SU-DHL-6 (cell line): ENCODE measurements around the gene DCTN2.
A peak's percentile ranks its signal among the peaks of the same experiment; 100 is the strongest.
"Not testable (repeated sequence)": the region's sequence is repeated elsewhere in the genome, so short reads cannot be mapped to it uniquely, and the experiment has no call there.

Experiments
- H2AFZ ChIP-seq: fragments of 200-600 bp; sonication (generic); 2 replicates; pipeline ENCODE4 v1.6.1; 2014; ENCODE audit warnings: low read depth, mild to moderate bottlenecking, moderate library complexity, mixed read lengths, antibody characterized with exemption, low read length; ENCODE audit not compliant: severe bottlenecking
- H3F3A ChIP-seq: fragments of 200-600 bp; shearing (Covaris generic); 2 replicates; pipeline ENCODE4 v1.6.0; 2016; ENCODE audit warnings: antibody characterized with exemption, mild to moderate bottlenecking; ENCODE audit not compliant: insufficient read depth
- H3K27ac ChIP-seq: fragments of 200-600 bp; sonication (generic); 2 replicates; pipeline ENCODE4 v1.5.1; 2016; ENCODE audit warnings: low read depth, mild to moderate bottlenecking, low read length, moderate library complexity, mixed read lengths
- H3K27me3 ChIP-seq: fragments of 200-600 bp; sonication (generic), shearing (Covaris generic); 2 replicates; pipeline ENCODE4 v1.6.0; 2014; ENCODE audit warnings: mild to moderate bottlenecking, low read length
- H3K36me3 ChIP-seq: fragments of 200-600 bp; sonication (generic); 2 replicates; pipeline ENCODE4 v1.6.1; 2014; ENCODE audit warnings: mild to moderate bottlenecking, low read length, mixed read lengths
- H3K4me2 ChIP-seq: fragments of 300-600, 200-600 bp; shearing (Covaris generic), sonication (generic); 2 replicates; pipeline ENCODE4 v1.6.0; 2014; ENCODE audit warnings: low read length, low read depth, mild to moderate bottlenecking; ENCODE audit not compliant: poor library complexity, severe bottlenecking
- H3K4me3 ChIP-seq: fragments of 200-600 bp; sonication (generic); 2 replicates; pipeline ENCODE4 v1.5.1; 2014; ENCODE audit warnings: antibody characterized with exemption, low read length, mild to moderate bottlenecking, mixed read lengths; ENCODE audit not compliant: insufficient read depth, poor library complexity, severe bottlenecking
- H3K79me2 ChIP-seq: fragments of 200-600 bp; sonication (generic); 2 replicates; pipeline ENCODE4 v1.6.1; 2014; ENCODE audit warnings: mild to moderate bottlenecking, low read length, moderate library complexity; ENCODE audit not compliant: insufficient read depth
- H3K9ac ChIP-seq: fragments of 200-600 bp; sonication (generic); 2 replicates; pipeline ENCODE4 v1.7.0; 2014; ENCODE audit warnings: mild to moderate bottlenecking, low read length
- H3K9me2 ChIP-seq: fragments of 200-600 bp; sonication (generic); replicated peaks from 2 replicates; pipeline ENCODE4 v1.6.1; 2014; ENCODE audit warnings: low read length; ENCODE audit not compliant: insufficient read depth
- H3K9me3 ChIP-seq: fragments of 200-600 bp; sonication (generic); 2 replicates; pipeline ENCODE4 v1.6.1; 2014; ENCODE audit warnings: low read length, mixed read lengths; ENCODE audit not compliant: insufficient read depth
- H4K20me1 ChIP-seq: fragments of 200-600 bp; sonication (generic); 2 replicates; pipeline ENCODE4 v1.6.1; 2014; ENCODE audit warnings: low read depth, mild to moderate bottlenecking, antibody characterized with exemption, low read length, moderate library complexity, mixed read lengths
- CTCF ChIP-seq: fragments of 200-600 bp; sonication (generic); IDR thresholded peaks from one replicate; pipeline ENCODE4 v1.5.1; 2017; ENCODE audit warnings: antibody characterized with exemption, mild to moderate bottlenecking, low read length, moderate library complexity; ENCODE audit not compliant: insufficient read depth, poor library complexity, severe bottlenecking
- EZH2phosphoT487 ChIP-seq: fragments of 200-600 bp; sonication (generic), shearing (Covaris generic); conservative IDR thresholded peaks from 2 replicates; pipeline ENCODE4 v1.6.1; 2018; ENCODE audit warnings: mild to moderate bottlenecking, antibody characterized with exemption, low read length, moderate library complexity, mixed read lengths

DCTN2 gene

GRCh38 chr12:57519796-57520052, 27.3 kb downstream of the DCTN2 start:
- Histone ChIP-seq H3K27me3 (no peaks in the 10 kb centered on the region), H3F3A (peaks cover 53% of the 10 kb centered on the region), H3K9ac (peak overlapping the region; percentile 86), H3K27ac (peak overlapping the region; percentile 58), H3K9me2 (no peaks in the 10 kb centered on the region), H3K4me2 (peak overlapping the region; percentile 72), H3K9me3 (no peaks in the 10 kb centered on the region), H3K36me3 (peaks cover 20% of the 10 kb centered on the region), H2AFZ (no peak overlapping the region), H3K79me2 (peaks cover 34% of the 10 kb centered on the region), H3K4me3 (peak overlapping the region; percentile 70), H4K20me1 (no peaks in the 10 kb centered on the region; the same call in 1 of the 2 replicates)
- no peak for TF ChIP-seq EZH2phosphoT487
- TF ChIP-seq CTCF = no peak

GRCh38 chr12:57518920-57519795, 27.8 kb downstream of the DCTN2 start:
- Histone ChIP-seq H3K36me3 (peaks cover 20% of the 10 kb centered on the region), H3F3A (peaks cover 53% of the 10 kb centered on the region), H4K20me1 (no peaks in the 10 kb centered on the region; the same call in 1 of the 2 replicates)

GRCh38 chr12:57518176-57518919, 28.6 kb downstream of the DCTN2 start:
- Histone ChIP-seq H4K20me1 (no peaks in the 10 kb centered on the region; the same call in 1 of the 2 replicates), H3K79me2 (peaks cover 26% of the 10 kb centered on the region), H3K4me3 (no peak overlapping the region), H3K9me3 (no peaks in the 10 kb centered on the region), H3F3A (peaks cover 49% of the 10 kb centered on the region), H3K27me3 (no peaks in the 10 kb centered on the region), H3K36me3 (peaks cover 20% of the 10 kb centered on the region), H3K9me2 (no peaks in the 10 kb centered on the region), H2AFZ (no peak overlapping the region), H3K9ac (no peak overlapping the region; the same call in 1 of the 2 replicates), H3K4me2 (peak overlapping the region; percentile 72), H3K27ac (no peak overlapping the region)
- TF ChIP-seq EZH2phosphoT487 = no peak
- no peak for TF ChIP-seq CTCF

More at GRCh38 chr12:57518920-57519795, 27.8 kb downstream of the DCTN2 start:
- Histone ChIP-seq H3K4me3 (peak overlapping the region; percentile 70), H2AFZ (no peak overlapping the region), H3K27ac (peak overlapping the region; percentile 58), H3K27me3 (no peaks in the 10 kb centered on the region), H3K79me2 (peaks cover 30% of the 10 kb centered on the region), H3K9me3 (no peaks in the 10 kb centered on the region), H3K9me2 (no peaks in the 10 kb centered on the region), H3K9ac (peak overlapping the region; percentile 86), H3K4me2 (peak overlapping the region; percentile 72)
- TF ChIP-seq EZH2phosphoT487 (no peak), CTCF (no peak)

GRCh38 chr12:57517718-57518117, 29.3 kb downstream of the DCTN2 start:
- peaks cover 52% of the 10 kb centered on the region for H3F3A ChIP-seq
- H3K4me2 ChIP-seq, H3K9me2 ChIP-seq, H3K9ac ChIP-seq, H2AFZ ChIP-seq, H4K20me1 ChIP-seq, H3K9me3 ChIP-seq, H3K4me3 ChIP-seq, H3K27me3 ChIP-seq, H3K27ac ChIP-seq: not testable (repeated sequence)
- H3K79me2 ChIP-seq = peaks cover 22% of the 10 kb centered on the region
- H3K36me3 ChIP-seq = peaks cover 20% of the 10 kb centered on the region
